NCI-H2196 (cell line): ENCODE measurements around the gene NSMCE1.
A peak's percentile ranks its signal among the peaks of the same experiment; 100 is the strongest.

Source experiments
- DNase-seq: peaks from one replicate; lab custom pipeline; 2025; ENCODE audit not compliant: unreplicated experiment; lab: John Stamatoyannopoulos, UW

Gene NSMCE1

GRCh38 chr16:27268376-27269299 lies at the start of gene NSMCE1:
Gene NSMCE1 (minus strand): TSS chr16:27268772. CDS start chr16:27257570, 11,202 bp downstream.
- DNase-seq, result peak; percentile 97

GRCh38 chr16:27317738-27318391 lies 49.3 kb upstream of the NSMCE1 start:
- no peak for DNase-seq

- no peak for DNase-seq
Observed at GRCh38 chr16:27317320-27317719, 48.7 kb upstream of the NSMCE1 start.

GRCh38 chr16:27316038-27316680 lies 47.6 kb upstream of the NSMCE1 start:
- DNase-seq, result no peak

GRCh38 chr16:27315333-27316037 lies 46.9 kb upstream of the NSMCE1 start:
- DNase-seq, result no peak

GRCh38 chr16:27314986-27315332 lies 46.4 kb upstream of the NSMCE1 start:
- no peak for DNase-seq

GRCh38 chr16:27314161-27314723 lies 45.7 kb upstream of the NSMCE1 start:
- DNase-seq, result no peak

GRCh38 chr16:27313422-27314160 lies 45.0 kb upstream of the NSMCE1 start, which contains the start of gene IL4R:
Gene IL4R (plus strand): TSS chr16:27313974. CDS start chr16:27340204, 26,230 bp downstream.
- no peak for DNase-seq

- DNase-seq, result no peak
Observed at GRCh38 chr16:27312580-27313421, 44.2 kb upstream of the NSMCE1 start.

GRCh38 chr16:27311897-27312303 lies 43.3 kb upstream of the NSMCE1 start:
- no peak for DNase-seq

- no peak for DNase-seq
Observed at GRCh38 chr16:27311448-27311830, 42.9 kb upstream of the NSMCE1 start.

- no peak for DNase-seq
Observed at GRCh38 chr16:27310576-27311447, 42.2 kb upstream of the NSMCE1 start.

GRCh38 chr16:27308792-27309191 lies 40.2 kb upstream of the NSMCE1 start:
- no peak for DNase-seq

- no peak for DNase-seq
Observed at GRCh38 chr16:27305839-27306442, 37.4 kb upstream of the NSMCE1 start.

- DNase-seq, result no peak
Observed at GRCh38 chr16:27304881-27305745, 36.5 kb upstream of the NSMCE1 start.

GRCh38 chr16:27304102-27304501 lies 35.5 kb upstream of the NSMCE1 start:
- DNase-seq, result no peak
